Mesodermal cell (in vitro differentiated cells): ENCODE measurements around the gene ST7.
"Not testable (repeated sequence)": the region's sequence is repeated elsewhere in the genome, so short reads cannot be mapped to it uniquely, and the experiment has no call there.

Experiments
- H3K27ac ChIP-seq: 2 replicates; pipeline ENCODE4 v1.7.0; 2013; ENCODE audit warnings: mild to moderate bottlenecking, low read depth, low read length, moderate library complexity; ENCODE audit not compliant: severe bottlenecking
- H3K36me3 ChIP-seq: 2 replicates; pipeline ENCODE4 v1.7.1; 2013; ENCODE audit warnings: mild to moderate bottlenecking, low read length, moderate library complexity; ENCODE audit not compliant: control insufficient read depth, insufficient read depth
- H3K4me1 ChIP-seq: one replicate; pipeline ENCODE4 v1.7.1; 2013; ENCODE audit warnings: mild to moderate bottlenecking, low read length; ENCODE audit not compliant: insufficient read depth, control insufficient read depth, poor library complexity, severe bottlenecking
- H3K4me3 ChIP-seq: 2 replicates; pipeline ENCODE4 v1.7.0; 2013; ENCODE audit warnings: low read length, control low read depth, mild to moderate bottlenecking; ENCODE audit not compliant: insufficient read depth, poor library complexity, severe bottlenecking; ENCODE audit errors: extremely low read depth
- H3K9me3 ChIP-seq: 2 replicates; pipeline ENCODE4 v1.7.1; 2013; ENCODE audit warnings: mild to moderate bottlenecking, low read length, moderate library complexity; ENCODE audit not compliant: control insufficient read depth
- WGBS, 2 experiments: methylation state at CpG; one replicate each; pipeline ENCODE4 v1.1.5; 2013; ENCODE audit warnings: missing lambda C conversion rate in 2 of 2; ENCODE audit not compliant: insufficient coverage in 2 of 2; 5-methylcytosine and 5-hydroxymethylcytosine counted together

The ST7 gene

DNA sequence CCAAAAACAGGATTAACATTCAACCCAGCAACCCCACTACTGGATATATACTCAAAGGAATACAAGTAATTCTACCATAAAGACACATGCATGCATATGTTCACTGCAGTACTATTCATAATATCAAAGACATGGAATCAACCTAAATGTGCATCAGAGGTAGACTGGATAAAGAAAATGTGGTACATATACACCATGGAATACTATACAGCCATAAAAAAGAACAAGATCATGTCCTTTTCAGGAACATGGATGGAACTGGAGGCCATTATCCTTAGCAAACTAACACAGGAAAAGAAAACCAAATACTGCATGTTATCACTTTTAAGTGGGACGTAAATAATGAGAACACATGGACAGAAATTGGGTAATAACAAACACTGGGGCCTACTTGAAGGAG, 77.5 kb downstream of the ST7 start:
- H3K36me3 ChIP-seq, H3K27ac ChIP-seq, H3K9me3 ChIP-seq, H3K4me1 ChIP-seq, H3K4me3 ChIP-seq: not testable (repeated sequence)
- no CpG with 5 or more reads among the region's 1 CpG for WGBS, 2 experiments

DNA sequence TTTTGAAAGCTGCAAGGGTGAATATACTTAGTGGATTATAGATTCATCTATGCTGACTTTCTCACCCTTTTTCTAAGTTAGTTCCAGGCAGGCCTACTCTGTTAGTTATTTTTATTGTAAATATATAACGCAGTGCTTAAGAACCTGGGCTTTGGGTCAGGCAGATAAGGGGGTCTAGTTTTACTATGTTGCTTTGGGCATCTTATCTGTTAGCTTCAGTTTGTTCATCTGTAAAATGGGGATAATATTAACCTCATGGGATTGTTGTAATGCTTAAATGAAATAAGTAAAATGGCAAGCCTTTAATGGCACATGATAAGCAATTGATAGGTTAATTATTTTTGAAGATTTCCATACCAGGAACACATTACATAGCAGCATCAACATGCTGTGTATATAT, 79.5 kb downstream of the ST7 start:
- H3K4me3 ChIP-seq = no peak overlapping the region
- H3K36me3 ChIP-seq = no peaks in the 10 kb centered on the region
- no peak overlapping the region for H3K27ac ChIP-seq
- no peaks in the 10 kb centered on the region for H3K4me1 ChIP-seq
- WGBS, 2 experiments = 100% methylated on average over 1 of the region's 1 CpG; no CpG with 5 or more reads in 1 of the 2 experiments
- peaks cover 3% of the 10 kb centered on the region for H3K9me3 ChIP-seq

DNA sequence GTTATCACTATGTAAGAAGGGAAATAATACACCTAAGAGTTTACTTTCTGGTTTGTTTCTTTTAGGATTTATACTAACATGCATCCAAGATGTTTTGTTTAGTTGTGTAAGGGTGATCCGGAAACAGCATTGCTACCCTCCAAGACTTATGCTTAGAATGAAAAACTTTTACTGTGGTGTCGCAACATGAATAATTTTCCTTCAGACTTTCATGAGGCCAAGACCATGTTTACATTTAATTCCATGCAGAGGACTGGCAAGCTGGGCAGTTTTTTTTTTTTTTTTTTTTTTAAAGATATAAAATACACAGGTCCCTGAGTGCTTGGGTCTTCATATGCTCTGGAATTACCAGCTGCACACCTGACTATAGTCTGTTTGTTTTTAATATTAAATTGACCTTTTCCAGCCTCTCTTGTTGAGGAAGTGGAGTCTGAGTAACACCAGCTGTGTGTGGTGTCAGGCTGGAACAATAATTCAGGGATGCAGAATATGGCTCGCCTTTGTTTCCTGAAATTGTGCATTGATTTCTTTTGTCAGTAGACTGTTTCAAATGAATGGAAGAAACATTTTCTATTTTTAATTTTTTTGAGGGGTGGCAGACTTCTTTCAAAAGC, 81.7 kb downstream of the ST7 start:
- Histone ChIP-seq H3K4me1 (no peaks in the 10 kb centered on the region), H3K36me3 (no peaks in the 10 kb centered on the region), H3K4me3 (no peak overlapping the region), H3K27ac (no peak overlapping the region), H3K9me3 (peaks cover 3% of the 10 kb centered on the region)
- 86 to 100% methylated on average over 1 of the region's 3 CpGs for WGBS, 2 experiments

DNA sequence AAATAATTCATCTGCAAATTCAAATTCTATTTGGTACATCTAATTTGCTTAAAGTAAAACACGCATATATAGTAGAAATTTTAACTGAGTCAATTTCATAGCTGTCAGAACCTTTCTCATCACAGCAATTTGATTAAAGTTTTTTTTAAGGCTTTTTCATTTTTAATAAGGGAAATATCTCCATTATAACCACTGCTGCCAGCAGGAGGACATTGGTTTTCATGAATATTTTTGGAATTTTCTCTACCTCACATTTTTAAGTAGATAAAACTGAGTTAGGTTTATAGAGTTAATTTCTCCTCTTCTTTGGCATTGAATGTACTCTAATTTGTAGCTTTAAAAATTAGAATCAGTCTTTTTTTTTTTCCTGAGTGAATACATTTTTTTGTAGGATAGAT, 82.2 kb downstream of the ST7 start:
- Histone ChIP-seq H3K4me1 (no peaks in the 10 kb centered on the region), H3K36me3 (no peaks in the 10 kb centered on the region), H3K9me3 (peaks cover 3% of the 10 kb centered on the region), H3K27ac (no peak overlapping the region), H3K4me3 (no peak overlapping the region)
- WGBS, 2 experiments = no CpG with 5 or more reads among the region's 1 CpG

DNA sequence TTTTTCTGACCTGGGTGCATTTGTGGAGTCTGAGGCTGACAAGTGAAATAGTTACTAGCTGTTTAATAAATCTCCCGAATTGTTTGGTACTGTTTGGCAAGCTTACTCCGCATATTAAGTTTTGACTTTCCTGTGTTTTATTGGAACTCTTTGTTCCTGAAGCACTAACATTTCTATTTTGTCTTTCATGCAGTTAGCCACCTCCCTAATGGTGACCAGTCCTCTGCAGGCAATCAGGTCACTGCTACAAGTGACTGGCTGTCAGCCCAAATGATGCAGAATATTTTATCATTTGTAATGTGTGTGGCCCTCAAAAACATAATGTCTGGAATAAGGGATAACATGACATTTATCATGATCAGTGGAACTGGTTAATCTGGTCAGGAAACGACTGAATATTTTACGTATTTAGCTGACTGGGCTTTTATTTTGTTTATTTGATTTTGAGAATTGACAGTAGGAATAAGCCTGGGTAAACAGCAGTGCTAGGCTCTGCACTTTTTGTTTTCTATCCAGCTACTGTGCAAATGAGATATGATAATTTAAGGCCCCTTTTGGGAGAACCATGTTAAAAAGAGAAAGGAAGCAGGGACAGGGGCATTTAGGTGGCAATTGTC, 82.9 kb downstream of the ST7 start:
- Histone ChIP-seq H3K27ac (no peak overlapping the region), H3K4me1 (no peaks in the 10 kb centered on the region), H3K4me3 (no peak overlapping the region), H3K9me3 (no peaks in the 10 kb centered on the region), H3K36me3 (no peaks in the 10 kb centered on the region)
- WGBS, 2 experiments = 91 to 93% methylated on average over 3 to 4 of the region's 4 CpGs

DNA sequence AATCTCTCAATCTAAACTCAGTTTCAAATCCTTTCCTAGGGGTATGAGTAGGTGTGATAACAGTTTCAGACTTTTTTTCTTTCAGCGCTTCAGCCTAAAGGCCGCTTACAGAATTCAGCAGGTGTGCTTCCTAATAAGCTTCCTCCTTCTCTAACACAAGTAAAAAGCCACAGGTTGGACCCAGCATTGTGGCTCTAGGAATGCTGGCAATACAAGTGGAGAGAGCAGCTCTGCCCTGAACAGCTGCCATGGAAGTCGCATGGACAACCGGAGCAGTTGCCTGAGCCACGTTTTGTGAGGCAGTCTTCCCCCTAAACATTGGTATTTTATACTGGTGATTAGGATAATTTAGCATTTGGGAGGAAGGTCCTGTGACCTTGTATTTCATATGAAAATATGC, 83.5 kb downstream of the ST7 start:
- H3K27ac ChIP-seq = no peak overlapping the region
- WGBS, 2 experiments = 95 to 100% methylated on average over 3 to 4 of the region's 5 CpGs
- no peaks in the 10 kb centered on the region for H3K9me3 ChIP-seq

DNA sequence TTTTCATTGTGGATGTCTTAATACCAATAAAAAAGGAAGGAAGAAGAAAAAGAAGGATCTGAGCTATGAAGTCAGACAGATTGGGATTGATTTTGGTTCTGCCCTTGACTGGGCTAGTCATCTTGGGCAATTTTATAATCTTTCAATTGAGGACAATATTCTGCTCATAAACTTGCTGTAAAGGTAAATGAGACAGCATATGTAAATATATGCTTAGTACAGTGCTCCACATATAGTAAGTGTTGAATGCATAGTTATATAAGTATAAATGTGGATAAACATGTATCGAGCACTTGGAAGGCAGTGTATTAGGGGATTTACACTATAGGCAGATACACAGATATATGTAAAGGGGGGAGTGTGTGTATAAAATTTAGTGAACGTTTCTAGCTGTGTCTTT, 85.1 kb downstream of the ST7 start:
- Histone ChIP-seq H3K27ac (no peak overlapping the region), H3K4me1 (no peaks in the 10 kb centered on the region), H3K36me3 (no peaks in the 10 kb centered on the region), H3K4me3 (no peak overlapping the region), H3K9me3 (no peaks in the 10 kb centered on the region)
- WGBS, 2 experiments = 100% methylated on average over 1 of the region's 2 CpGs; no CpG with 5 or more reads in 1 of the 2 experiments

More for the DNA sequence above, 83.5 kb downstream of the ST7 start:
- Histone ChIP-seq H3K4me1 (no peaks in the 10 kb centered on the region), H3K36me3 (no peaks in the 10 kb centered on the region), H3K4me3 (no peak overlapping the region)

DNA sequence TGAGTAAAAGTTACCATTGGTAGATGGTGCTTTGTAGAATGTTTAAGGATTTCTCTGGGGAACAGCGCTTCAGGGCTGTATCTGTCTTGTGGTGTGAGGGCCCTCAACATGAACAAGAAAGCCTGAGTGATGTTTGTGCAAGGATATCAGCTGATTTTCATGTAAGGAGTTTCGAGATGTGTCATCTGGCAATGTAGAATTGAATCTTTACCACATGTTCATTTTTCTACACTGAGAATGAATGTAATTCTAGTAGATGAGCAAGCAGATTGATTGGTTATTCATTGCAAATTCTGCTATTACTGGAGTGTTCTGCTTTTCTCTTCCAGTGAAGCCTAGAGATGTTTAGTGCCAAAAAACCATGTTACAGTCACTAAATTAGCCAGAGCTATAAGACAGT, 87.7 kb downstream of the ST7 start:
- WGBS, 2 experiments = 83% methylated on average over 1 of the region's 2 CpGs; no CpG with 5 or more reads in 1 of the 2 experiments
- H3K4me3 ChIP-seq = no peak overlapping the region
- no peaks in the 10 kb centered on the region for H3K4me1 ChIP-seq
- H3K27ac ChIP-seq = no peak overlapping the region
- no peaks in the 10 kb centered on the region for H3K36me3 ChIP-seq
- no peaks in the 10 kb centered on the region for H3K9me3 ChIP-seq

DNA sequence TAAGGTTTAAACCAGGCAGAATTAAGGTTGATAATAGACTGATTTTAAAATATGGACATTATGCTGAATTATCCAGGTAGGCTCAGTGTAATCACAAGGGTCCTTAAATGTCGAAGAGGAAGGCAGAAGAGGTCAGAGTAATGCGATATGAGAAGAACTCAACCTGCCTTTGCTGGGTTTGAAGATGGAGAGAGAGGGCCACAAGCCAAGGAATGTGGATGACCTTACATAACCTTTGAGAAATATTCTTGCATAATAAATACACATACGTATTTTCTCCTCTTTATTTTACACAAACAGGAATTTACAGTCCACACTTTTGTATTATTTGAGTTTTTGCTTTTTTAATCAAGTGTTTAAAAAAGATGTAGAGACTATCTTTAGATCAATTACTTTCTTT, 88.5 kb downstream of the ST7 start:
- 95% methylated on average over 2 of the region's 3 CpGs; no CpG with 5 or more reads in 1 of the 2 experiments for WGBS, 2 experiments
- no peaks in the 10 kb centered on the region for H3K4me1 ChIP-seq

DNA sequence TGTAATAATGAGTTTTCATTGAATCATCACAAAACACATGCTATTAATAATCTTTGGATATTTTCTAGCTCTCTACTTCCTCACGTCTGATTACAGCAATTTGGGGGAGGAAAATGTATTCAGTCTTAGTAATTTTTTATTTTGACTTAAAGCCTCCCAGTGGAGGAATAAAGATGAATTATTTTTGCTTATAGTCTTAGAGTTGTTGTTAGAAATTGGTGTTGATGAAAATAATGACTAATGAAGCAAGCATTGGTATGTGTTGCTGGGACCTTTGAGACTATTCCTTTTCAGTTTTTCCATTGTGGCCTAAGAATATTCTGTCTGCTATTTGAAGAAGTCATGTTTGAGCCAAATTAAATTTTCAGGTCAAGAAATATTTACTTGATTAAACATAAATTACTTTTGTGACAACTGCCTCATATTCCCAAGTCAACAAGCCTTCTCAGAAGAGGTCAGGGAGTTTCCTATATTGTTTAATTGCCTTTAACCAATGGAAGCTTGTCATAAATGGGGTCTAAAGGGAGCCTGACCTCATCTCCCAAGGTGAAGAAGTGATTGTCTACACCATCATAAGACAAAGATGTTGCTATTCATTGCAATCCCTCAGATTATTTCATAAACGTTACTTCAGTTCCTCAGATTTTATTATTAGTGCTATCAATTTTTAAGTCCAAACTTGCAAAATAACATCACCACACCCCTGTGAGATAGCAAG, 90.0 kb downstream of the ST7 start:
- Histone ChIP-seq H3K4me1 (no peaks in the 10 kb centered on the region), H3K9me3 (no peaks in the 10 kb centered on the region), H3K36me3 (no peaks in the 10 kb centered on the region), H3K4me3 (no peak overlapping the region), H3K27ac (no peak overlapping the region)
- no CpG with 5 or more reads among the region's 2 CpGs for WGBS, 2 experiments

More for the DNA sequence above, 88.5 kb downstream of the ST7 start:
- Histone ChIP-seq H3K9me3 (no peaks in the 10 kb centered on the region), H3K27ac (no peak overlapping the region), H3K36me3 (no peaks in the 10 kb centered on the region), H3K4me3 (no peak overlapping the region)

DNA sequence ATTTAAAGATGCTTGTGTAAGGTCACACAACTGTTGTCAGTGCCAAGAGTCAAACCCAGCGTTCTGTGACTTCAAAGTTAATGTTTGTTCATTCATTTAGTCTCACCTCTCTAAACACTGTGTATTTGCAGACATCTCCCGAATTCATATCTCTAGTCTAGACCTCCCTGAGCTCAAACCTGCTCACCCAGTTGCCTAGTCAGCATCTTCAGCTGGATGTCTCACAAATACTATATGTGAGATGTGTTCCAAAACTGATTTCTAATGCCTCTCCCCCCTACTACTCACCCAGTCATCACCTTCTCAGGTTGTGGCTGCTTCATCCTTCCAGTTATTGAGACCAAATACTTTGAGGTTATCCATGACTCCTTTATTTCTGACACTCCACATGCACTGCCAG, 91.4 kb downstream of the ST7 start:
- no peaks in the 10 kb centered on the region for H3K4me1 ChIP-seq

More for the DNA sequence above, 91.4 kb downstream of the ST7 start:
- Histone ChIP-seq H3K27ac (no peak overlapping the region), H3K4me3 (no peak overlapping the region), H3K36me3 (no peaks in the 10 kb centered on the region), H3K9me3 (no peaks in the 10 kb centered on the region)
- 67 to 96% methylated on average over 2 of the region's 2 CpGs for WGBS, 2 experiments
